ENCODE measurements around the gene DQX1. TPM values are rescaled to one million over a fixed set of nuclear protein-coding genes. Genes with fewer than 3 reads are reported as not detected.
A peak's percentile ranks its signal among the peaks of the same experiment; 100 is the strongest.

The DQX1 gene
- total and polyA plus RNA-seq, 9 of the 15 experiments (the other 6 are each of a cell fraction or from before 2014, with no cell fraction given) = 0.04 to 0.38 (median 0.18) TPM; not detected in 1

DNA sequence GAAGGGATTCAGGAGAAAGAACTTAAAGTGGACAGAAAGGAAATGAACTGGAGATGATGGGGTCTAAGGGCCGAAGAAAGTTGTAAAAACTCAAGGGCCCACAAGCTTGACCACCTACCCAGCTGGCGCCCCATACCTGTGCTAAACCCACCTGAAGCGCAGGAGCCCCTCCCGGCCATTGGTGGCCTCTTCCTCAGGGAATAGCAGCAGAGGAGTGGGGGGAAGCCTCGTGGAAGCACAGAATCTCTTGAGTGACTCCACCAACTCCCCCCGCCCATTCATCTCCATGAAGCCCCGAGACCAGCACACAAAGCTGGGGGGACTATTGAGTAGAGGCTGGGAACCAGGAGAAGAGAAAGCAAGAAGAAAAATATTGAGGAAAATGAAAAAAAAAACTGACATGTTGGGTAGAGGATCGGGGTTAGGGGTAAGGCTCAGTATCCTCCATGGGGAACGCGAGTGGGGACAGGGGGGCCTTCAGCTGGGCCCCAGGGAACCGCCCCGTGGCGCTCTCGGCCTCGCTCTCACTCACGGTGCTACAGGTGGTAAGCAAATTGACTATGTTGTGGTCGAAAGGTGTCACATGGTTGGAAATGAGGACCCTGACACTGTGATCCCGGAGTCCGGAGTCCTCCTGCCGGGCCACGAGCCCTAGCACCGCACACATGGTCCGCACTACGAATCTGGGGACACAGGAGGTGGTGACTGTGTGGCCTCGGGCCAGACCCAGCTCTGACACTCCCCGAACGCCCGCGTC lies 2.7 kb upstream of the DQX1 start:
- peak overlapping the region; percentile 89 for H2AFZ ChIP-seq (ENCODE audit: low read depth, low read length)
- H4K20me1 ChIP-seq (replicated peaks; ENCODE audit: control insufficient read depth, insufficient read depth, low read length) = peaks cover 5% of the 10 kb centered on the region; the same call in 1 of the 2 replicates
- H3K27me3 ChIP-seq (ENCODE audit: control insufficient read depth in 2 of 2, insufficient read depth in 2 of 2, low read length in 2 of 2) = no peaks in the 10 kb centered on the region
- in situ Hi-C loops (cut with MboI) (no loop called here), intact Hi-C loops (cut with micrococcal nuclease) (loop anchor here (1.0 to 2.0 kb wide), 3 partner anchors 21 to 74 kb away; partner anchors contain the start of genes CCDC142, PCGF1 and TTC31)
- ATAC-seq = peak; percentile 8
- H3K4me1 ChIP-seq (replicated peaks in 1 of 2; ENCODE audit: control insufficient read depth in 2 of 2, insufficient read depth in 2 of 2, low read length in 2 of 2) = peaks cover 28 to 33% of the 10 kb centered on the region in 2 experiments
- FAIRE-seq = peak; percentile 15
- POLR2A ChIA-PET = interaction anchor here (0.6 to 3.9 kb wide), 14 partner anchors 8 to 313 kb away, joined by 3 to 25 read pairs (median 4); partner anchors contain the start of gene MRPL53
- CTCF ChIA-PET (ENCODE audit: low intra/inter-chr PET ratio) = no interaction called here
- WGBS (ENCODE audit: insufficient coverage, low coverage, missing lambda C conversion rate) = under 1% methylated on average over 29 of the region's 29 CpGs
- H3K4me3 ChIP-seq = peak overlapping the region; percentile 96
- H3K9me1 ChIP-seq (ENCODE audit: control insufficient read depth, insufficient read depth, low read length) = peaks cover 3% of the 10 kb centered on the region
- no TSS peak for BruUV-seq (replicated peaks)
- H3K4me2 ChIP-seq (ENCODE audit: insufficient read depth, low read length) = peak overlapping the region; percentile 96
- peak overlapping the region; percentile 93 to 97 for H3K9ac ChIP-seq (ENCODE audit: insufficient read depth in 1 of 2, low read depth in 2 of 2, low read length in 2 of 2)
- peak overlapping the region; percentile 94 for H3K27ac ChIP-seq (ENCODE audit: extremely low read depth, low read depth, low read length)
- H3K79me2 ChIP-seq (ENCODE audit: control insufficient read depth, insufficient read depth, low read length) = peaks cover 52% of the 10 kb centered on the region
- DNase-seq (ENCODE audit: extremely low read depth in 1 of 4, low spot score in 3 of 4) = peak in 3 of 4 experiments; percentile 28 to 50 (median 32)
- H3K36me3 ChIP-seq (ENCODE audit: control insufficient read depth, insufficient read depth, low read length) = peaks cover 65% of the 10 kb centered on the region
- H3K9me3 ChIP-seq (replicated peaks; ENCODE audit: control insufficient read depth, insufficient read depth, low read depth, low read length) = no peaks in the 10 kb centered on the region
- TF ChIP-seq FOXK2 (conservative IDR thresholded peaks at IDR 0.05 in 1 of 2, IDR thresholded peaks at IDR 0.05 in 1 of 2; ENCODE audit: low read depth in 2 of 2) (no peak), STAG1 (CRISPR knock-in tag; IDR thresholded peaks at IDR 0.05; ENCODE audit: borderline replicate concordance) (no peak), TBP (optimal IDR thresholded peaks at IDR 0.05; ENCODE audit: low read depth, low read length) (no peak), ARHGAP35 (IDR thresholded peaks at IDR 0.05; ENCODE audit: partially characterized antibody) (no peak), BACH1 (tag; IDR thresholded peaks at IDR 0.05) (no peak), HDAC2 (IDR thresholded peaks at IDR 0.05) (no peak), TBL1XR1 (IDR thresholded peaks at IDR 0.05; ENCODE audit: low read length in 2 of 2) (no peak), ZKSCAN8 (CRISPR knock-in tag; IDR thresholded peaks at IDR 0.05) (no peak), NFIX (CRISPR knock-in tag; IDR thresholded peaks at IDR 0.05; ENCODE audit: low read depth) (no peak), NUFIP1 (IDR thresholded peaks at IDR 0.05; ENCODE audit: partially characterized antibody) (no peak), ZNF24 (IDR thresholded peaks at IDR 0.05) (no peak), KDM4B (IDR thresholded peaks at IDR 0.05; ENCODE audit: borderline replicate concordance in 2 of 2, low read depth in 1 of 2) (no peak), ZFP30 (CRISPR knock-in tag; IDR thresholded peaks at IDR 0.05; ENCODE audit: borderline replicate concordance) (no peak), ZNF444 (CRISPR knock-in tag; IDR thresholded peaks at IDR 0.05) (no peak), ZNF184 (CRISPR knock-in tag; IDR thresholded peaks at IDR 0.05) (no peak), ZNF584 (CRISPR knock-in tag; IDR thresholded peaks at IDR 0.05; ENCODE audit: low read depth) (no peak)
- TF ChIP-seq, protein P1, sequence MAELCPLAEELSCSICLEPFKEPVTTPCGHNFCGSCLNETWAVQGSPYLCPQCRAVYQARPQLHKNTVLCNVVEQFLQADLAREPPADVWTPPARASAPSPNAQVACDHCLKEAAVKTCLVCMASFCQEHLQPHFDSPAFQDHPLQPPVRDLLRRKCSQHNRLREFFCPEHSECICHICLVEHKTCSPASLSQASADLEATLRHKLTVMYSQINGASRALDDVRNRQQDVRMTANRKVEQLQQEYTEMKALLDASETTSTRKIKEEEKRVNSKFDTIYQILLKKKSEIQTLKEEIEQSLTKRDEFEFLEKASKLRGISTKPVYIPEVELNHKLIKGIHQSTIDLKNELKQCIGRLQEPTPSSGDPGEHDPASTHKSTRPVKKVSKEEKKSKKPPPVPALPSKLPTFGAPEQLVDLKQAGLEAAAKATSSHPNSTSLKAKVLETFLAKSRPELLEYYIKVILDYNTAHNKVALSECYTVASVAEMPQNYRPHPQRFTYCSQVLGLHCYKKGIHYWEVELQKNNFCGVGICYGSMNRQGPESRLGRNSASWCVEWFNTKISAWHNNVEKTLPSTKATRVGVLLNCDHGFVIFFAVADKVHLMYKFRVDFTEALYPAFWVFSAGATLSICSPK (IDR thresholded peaks at IDR 0.05; ENCODE audit: borderline replicate concordance) = no peak
- TF ChIP-seq, protein P2, sequence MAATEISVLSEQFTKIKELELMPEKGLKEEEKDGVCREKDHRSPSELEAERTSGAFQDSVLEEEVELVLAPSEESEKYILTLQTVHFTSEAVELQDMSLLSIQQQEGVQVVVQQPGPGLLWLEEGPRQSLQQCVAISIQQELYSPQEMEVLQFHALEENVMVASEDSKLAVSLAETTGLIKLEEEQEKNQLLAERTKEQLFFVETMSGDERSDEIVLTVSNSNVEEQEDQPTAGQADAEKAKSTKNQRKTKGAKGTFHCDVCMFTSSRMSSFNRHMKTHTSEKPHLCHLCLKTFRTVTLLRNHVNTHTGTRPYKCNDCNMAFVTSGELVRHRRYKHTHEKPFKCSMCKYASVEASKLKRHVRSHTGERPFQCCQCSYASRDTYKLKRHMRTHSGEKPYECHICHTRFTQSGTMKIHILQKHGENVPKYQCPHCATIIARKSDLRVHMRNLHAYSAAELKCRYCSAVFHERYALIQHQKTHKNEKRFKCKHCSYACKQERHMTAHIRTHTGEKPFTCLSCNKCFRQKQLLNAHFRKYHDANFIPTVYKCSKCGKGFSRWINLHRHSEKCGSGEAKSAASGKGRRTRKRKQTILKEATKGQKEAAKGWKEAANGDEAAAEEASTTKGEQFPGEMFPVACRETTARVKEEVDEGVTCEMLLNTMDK (IDR thresholded peaks at IDR 0.05; ENCODE audit: borderline replicate concordance, insufficient read depth, low read depth, low read length, poor library complexity, severe bottlenecking) = peak; percentile 0

Data from K562 (cell line).